Right renal cortex interstitium (tissue), 3 donors: ENCODE results near the gene ANKS6. TPM values are rescaled to one million over a fixed set of nuclear protein-coding genes. Genes with fewer than 3 reads are reported as not detected.

Experiments
- DNase-seq, 3 donors: peaks; one replicate each; pipeline ENCODE4 v3.0.0-alpha.2; 2013; ENCODE audit warnings: low read depth in 3 of 3, low spot score in 2 of 3
- polyA plus RNA-seq, 3 donors: library from polyadenylated mRNA; unstranded; fragments of 120-200 nt; gene quantifications; one replicate each; pipeline ENCODE4 v1.2.1, GENCODE V29; 2013; ENCODE audit not compliant: insufficient read length in 3 of 3

ANKS6 gene
- polyA plus RNA-seq, 3 donors = 21.0 to 22.4 (median 21.9) TPM

DNA sequence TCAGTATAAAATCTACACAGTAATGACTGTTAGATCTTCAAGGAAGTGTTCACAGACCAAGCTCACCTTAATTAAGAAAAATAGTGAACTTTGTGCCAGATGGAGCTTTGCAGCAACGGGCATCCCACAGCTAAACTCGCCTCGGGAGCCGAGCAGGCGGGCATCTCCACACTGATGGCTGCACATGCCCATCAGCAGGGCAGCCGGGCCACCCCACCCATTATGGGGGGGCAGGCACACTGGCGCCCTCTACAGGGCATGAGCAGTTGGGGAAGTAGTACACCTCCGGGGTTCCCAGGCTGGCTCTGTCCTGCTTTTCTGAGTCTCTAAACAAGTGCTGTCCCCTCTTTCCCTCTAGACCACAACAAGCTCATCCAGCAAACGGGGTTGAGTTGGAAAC lies 21.6 kb downstream of the ANKS6 start:
- no peak for DNase-seq

DNA sequence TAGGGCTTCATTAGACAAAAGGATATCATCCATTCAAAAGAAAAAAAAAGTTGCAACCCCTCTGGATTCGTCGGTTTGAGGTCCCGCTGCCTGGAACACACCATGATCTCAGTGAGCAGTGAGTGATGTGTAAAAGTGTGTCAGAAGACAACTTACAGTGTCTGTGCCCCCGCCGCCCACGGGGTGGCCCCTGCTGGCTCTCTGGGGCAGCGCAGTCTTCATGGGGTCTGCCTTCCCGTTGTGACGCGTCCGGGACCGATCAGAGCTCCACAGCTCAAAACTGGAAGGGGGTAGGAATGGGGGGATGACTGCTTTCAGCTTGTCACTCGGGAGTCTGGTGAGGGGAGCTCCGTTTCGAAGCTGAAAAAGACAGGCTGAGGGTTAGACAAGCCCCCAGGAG lies 22.6 kb downstream of the ANKS6 start:
- DNase-seq = no peak

DNA sequence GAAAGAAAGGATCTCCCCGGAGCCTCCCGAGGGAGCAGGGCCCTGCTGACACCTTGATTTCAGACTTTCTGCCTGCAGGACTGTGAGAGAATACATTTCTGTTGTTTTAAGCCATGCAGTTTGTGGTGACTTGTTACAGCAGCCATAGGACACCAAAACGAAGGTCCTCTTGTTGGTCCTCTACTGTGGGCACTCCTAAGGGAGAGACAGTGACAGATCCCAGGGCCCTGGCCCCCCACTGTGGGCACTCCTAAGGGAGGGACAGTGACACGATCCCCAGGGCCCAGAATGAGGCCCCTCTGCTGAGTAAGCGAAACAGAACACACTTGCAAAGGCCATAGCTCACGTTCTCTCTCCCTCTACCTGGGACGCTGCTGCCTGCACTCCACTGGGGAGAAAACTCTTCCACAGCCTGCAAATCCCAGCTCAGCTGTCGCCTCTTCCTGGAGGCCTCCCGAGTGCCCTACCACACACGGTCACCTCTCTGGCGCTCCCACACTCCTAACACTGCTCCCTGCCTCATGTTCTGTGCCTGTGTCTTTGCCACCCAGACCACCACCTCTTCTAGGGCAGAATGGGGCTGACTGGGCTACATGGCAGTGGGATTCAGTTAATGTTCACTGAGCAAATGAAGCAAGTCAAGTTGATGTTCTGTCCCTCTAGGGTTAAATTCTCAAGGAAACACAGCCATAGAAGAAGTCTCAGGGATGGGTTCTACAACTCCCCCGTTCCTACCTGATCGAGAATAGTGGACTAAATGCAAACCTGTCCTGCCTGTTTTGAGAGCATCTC lies 23.8 kb downstream of the ANKS6 start:
- no peak for DNase-seq

DNA sequence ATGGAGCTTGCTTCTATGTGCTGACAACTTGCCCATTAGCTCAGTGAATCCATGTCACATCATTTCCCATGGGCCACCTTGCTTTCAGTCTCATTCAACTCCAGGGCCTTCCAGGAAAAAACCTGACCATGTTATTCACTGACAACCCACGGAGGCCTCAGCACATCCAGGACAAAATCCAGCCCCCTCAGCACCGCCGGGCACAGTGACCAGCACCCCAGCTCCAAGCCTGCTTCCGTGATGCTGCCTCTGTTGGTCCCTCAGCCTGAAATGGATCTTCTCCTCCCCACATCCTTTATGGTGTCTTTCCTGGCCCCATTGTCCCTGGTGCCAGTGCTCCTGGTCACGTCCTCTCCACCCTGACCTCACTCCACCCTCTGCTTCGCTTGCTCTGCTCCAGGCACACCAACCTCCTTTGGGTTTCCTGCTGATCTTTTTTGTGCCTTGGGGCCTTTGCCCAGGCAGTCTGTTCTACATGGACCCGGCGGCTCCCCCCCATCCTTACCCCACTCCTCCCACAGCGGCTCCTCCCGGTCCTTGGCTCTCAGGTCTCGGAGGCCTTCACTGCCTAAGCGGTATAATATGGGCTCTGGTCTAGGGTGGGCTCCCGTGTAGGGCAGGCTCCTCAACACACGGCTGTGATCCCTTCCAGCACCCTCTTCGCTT lies 25.0 kb downstream of the ANKS6 start:
- DNase-seq = no peak

DNA sequence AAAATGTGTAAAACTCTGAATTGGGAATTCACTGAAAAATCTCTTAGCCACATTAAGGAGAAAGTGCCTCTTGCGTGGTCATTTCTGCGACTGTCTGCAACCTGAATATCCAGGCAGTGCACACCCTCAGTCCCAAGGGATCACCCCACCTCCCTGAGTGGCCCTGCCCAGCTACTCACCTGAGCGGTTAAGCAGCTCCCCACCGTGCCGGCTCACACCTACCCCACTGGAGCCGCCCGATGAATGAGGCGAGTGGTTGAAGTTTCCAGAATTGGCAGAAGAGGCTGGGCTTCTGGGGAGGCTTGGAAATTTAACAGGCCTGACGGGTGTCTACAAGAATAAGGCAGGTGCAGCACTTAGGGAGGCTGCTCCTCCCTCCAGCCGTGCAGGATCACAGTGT lies 25.6 kb downstream of the ANKS6 start:
- DNase-seq = no peak

DNA sequence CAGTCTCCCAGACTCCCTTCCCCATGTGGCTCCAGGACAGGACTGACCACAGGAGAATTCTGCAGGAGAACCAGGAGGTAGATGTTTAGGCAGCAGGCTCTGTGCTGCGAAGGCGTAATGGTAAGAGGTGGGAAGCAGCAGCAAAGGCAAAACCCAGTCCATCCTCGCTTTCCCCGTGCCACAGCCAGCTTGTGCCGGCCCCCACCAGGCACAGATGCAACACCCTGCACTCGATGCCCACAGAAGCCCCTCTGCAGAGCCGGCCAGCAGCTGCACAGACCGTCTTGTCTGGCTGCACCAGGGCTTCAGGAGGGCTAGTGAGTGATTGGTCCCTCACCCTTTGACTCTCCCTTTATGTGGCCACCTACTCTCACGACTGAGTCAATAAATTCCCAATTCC lies 28.0 kb downstream of the ANKS6 start:
- no peak for DNase-seq

DNA sequence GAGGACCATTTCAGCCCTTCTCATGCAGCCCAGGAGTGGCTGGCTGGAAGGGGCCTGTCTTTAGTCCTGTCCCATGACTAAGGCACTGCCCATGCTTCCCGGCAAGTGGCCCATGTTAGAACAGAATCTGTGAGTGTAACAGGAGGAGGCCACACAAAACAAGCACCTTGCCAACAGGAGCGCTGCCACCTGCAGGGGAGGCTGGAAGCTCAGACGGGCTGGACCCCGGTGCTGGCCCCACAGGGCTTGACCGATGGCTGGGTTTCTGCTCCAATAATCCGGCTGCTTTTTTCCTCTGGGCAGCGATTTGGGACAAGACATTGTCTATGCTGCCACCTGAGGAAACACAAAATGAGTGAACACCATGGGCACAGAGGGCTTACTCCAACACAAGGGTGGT lies 28.4 kb downstream of the ANKS6 start:
- DNase-seq = no peak

DNA sequence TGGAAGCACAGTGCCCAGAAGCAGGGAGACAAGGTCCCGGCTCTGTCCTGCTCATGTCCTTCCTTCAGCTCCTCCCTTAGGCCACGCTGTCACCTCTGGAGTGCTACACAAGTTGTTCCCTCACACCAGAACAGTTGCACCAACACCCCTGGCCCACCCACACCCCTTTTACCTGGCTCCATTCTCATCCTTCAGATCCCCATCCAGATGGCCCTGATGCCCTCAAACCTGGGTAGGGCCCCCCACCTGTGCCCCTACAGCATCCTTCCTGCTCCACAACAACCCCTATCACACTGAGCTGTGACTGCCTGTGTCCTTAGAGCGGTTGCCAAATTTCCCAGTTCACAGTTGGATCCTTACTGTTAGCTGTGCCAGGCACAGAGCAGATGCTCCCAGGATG lies 29.2 kb downstream of the ANKS6 start:
- DNase-seq = no peak

DNA sequence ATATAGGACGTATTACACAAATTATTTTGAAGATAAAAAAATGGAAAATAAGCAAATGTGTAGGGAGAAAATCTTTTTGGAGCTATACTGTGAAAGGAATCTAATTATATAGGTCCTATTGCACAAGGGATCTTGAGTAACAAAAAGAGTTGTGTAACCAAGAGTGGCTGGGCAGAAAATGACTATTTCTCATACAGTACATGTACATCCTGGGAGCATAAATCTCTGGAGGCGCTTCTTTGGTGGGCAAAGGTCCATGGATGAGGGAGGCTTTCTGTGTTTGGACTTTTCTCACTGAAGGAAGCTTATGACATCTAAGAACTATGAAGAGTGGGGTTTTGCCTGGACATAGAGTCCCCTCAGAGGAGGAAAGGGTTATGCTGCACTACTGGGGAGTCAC lies 29.8 kb downstream of the ANKS6 start:
- DNase-seq = no peak

DNA sequence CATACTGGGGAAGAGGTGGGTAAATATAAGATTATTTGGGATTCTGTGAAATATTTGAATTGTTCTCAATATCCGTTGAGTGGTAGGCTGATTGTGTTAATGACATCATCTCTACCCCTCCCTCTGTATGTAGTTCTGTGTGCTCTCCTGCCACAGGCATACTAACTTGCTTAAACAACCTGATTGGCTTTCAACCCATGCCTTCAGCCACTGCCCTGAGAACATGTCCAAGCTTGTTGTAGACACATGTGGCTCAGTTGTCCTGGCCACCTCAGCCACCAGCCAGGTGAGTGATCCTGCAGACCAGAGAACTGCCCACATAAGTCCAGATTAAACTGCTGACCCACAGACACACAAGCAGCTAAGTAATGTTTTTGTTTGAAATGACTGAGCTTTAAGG lies 31.1 kb downstream of the ANKS6 start:
- DNase-seq = no peak

DNA sequence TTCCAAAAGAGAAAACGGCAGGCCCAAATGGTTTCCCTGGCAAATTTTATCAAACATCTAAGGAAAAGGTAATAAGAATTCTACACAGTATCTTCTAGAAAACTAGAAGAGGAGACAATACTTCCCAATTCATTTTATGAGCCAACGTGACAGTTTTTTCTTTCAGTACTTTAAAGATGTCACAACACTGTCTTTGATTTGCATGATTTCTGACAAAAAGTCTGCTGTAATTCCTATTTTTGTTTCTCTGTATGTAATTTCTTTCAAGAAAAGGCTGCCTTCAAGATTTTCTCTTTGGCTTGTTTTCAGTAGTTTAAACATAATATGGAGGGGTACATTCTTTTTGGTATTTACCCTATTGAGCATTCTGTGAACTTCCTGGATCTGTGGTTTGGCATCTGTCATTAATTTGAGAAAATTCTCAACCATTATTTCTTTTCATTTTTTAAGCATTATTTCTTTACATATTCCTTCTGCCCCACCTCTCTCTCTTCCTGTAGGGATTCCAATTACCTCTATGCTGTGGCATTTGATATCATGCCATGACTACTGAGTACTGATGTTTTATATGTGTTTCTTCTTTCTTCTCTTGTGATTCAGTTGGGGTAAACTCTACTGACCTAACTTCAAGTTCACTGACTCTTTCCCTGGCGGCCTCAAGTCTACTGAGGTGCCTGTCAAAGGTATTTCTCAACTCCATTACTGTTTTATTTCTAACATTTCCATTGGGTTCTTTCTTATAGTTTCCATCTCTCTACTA lies 32.2 kb downstream of the ANKS6 start:
- no peak for DNase-seq

DNA sequence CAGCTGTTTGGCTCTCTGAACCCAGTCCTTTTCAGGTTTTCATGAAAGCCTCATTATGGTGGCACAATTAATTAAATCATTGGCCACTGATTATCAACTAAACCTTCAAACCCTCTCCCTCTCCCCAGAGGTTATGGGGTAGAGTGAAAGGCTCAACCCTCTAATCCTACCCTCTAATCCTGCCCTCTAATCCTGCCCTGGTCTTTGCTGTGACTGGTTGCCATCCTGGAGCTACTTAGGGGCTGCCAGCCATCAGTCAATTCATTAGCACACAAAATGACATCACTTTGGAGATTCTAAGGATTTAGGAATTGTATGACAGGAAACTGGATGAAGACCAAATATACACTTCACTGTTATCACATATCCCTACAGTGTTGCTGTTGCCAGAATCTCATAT lies 36.1 kb downstream of the ANKS6 start:
- DNase-seq = no peak

DNA sequence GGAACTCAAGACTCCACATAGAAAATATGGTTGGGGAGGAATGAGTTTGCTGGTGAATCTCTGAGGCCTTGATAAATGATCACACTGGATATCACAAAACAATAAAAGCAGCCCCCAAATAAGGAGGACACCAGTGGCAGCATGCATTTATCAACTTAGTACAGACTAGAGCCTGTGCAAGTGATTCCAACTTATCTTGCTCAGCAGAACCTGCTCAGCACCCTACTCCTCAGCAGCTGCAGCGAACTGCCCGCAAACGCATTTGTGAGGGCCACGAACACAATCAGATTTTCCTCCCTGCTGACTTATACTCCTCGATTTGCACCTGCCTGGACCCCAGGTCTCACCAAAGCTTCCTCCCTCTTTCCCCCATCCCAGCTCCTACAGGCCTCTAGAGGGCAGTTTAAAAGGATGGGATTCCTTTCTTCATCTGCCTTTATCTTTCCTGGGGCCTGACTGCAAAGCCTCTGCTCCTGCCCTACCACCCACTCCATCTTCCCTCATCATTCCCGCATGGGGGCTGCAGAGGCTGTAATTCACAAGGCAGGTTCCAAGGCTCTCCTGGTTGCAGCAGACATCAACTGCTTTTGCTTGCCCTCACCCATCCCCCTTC lies 41.2 kb downstream of the ANKS6 start:
- no peak for DNase-seq

DNA sequence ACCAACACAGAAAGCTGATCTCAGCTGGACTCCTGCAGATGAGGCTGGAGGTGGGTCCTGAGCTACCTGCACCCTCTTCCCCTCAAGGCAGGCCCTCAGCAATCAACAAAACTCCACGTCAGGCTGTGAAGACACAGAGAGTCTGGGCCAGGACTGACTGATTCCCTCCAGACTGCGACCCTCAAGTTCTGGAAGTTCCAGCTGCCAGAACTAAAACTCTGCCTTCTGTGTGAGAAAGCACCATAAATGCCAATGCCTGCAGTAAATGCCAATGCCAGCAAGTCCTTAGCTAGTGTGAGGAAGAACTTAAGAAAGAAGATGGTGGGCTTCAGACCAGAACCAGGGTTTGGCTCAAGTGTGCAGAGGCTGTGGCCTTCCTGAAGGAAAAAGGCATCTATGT lies 45.1 kb downstream of the ANKS6 start:
- DNase-seq = no peak

DNA sequence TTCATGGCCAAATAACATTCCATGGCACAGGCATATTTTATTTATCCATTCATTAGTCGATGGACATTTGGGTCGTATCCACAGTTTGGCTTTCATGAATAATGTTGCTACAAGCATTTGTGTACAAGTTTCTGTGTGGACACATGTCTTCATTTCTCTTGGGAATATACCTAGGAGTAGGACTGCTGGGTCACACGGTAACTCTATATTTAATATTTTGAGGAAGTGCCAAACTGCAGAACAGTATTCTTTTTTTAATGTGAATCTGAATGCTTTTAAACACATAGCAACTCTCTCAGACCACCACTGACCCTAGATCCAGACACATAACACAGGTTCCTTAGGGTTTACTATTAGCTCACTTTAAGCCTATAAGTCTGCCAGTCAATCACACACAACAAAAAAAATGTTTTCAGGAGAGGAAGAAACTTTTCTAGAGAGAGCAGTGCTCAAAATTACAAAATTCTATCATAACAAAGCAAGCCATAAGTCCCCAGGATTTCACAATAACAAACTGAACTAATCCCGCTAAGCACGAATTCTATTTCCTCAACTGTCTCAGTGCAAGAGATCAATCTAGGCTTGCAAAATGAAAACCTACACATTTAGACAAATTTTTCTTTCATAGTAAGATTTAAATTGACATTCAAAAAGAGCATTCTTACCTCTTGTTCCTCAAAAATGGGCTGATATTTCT lies 45.8 kb downstream of the ANKS6 start:
- no peak for DNase-seq

DNA sequence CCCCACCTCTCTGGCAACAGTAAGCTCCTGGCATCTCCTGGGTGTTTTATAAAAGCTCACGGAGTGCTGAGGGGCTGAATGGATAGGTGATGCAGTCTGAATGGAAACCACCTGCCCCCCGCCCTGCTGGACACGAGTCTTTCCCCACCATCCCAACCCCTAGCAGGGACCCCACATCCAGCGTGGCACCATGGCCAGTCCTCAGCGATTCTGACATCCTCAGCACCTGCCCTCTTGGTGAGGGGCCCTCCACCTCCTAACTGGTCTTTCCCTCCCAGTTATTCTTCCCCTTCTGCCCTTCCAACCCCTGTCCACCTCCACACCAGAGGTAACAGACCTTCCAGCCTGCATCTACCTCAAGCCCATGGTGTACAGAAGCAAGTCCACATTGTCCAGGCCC lies 48.9 kb downstream of the ANKS6 start:
- no peak for DNase-seq

DNA sequence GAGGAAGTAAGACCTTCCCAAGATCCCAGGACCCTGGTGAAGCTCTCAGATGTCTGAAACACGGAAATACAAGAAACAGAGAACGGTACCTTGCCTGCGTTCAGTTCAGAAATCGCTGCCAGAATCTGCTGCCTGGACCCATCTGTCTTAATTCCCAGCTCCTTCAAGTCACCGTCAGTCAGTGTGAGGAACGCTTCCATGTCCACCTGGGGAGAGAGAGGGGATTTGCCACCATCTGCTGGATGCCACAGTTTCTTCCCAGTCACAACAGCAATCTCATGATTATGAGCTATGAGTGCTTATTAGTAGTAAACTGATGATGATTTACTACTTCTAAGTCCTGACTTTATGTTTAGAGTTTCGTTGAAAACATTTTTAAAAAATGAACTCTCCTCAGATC lies 50.9 kb downstream of the ANKS6 start:
- no peak for DNase-seq

DNA sequence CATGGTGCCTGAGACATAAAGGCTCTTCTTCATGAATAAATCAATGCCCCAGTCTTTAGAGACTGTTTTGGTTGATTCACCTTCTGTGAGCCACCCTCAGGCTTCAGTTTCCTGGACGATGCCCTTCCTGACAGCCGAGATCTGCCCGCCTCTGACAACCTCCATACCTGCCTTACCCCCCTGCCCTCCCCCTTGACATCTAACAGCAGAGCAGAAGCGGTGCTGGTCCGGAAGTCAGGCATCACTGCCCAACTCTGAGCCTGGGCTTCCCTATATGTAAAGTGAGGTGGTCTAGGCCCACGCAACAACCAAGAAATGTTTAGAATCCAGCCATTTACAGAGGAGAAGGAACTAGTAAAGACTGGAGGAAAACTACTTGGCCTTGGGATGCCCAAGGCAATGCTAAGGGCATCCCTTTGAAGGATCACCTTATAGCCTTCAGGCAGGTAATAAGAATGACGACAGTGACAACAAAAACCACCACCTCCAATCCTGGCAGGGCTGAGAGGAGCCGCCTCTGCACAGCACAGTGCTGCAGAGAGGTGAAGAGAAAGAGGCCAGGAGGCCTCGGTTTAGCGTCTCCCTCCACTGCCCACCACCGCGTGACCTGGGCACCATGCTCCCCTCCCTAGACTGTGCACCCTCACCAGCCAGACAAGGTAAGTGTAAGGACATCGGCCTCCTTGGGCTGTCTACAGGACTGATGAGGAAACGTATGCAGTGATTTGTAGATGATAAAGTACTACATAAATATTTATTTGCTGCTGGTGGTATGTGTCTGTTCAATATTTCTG lies 52.3 kb downstream of the ANKS6 start:
- no peak for DNase-seq

DNA sequence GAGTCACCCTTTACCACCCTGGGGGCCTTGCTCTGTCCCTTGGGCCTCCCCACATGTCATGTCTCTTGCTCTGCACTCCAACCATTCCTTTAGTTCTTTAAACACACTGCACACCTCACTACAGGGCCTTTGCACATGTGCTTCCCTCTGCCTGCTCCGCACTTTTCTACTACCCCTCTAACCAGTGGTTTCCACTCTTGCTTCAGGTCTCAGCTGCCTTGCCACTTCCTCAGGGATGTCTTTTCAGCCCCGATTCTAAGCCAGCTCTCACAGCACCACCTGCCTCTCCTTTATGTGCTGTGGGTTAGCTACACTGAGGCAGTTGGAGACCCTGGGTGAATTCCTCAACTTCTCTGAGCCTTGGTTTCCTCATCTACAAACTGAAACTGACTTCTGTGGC lies 53.0 kb downstream of the ANKS6 start:
- DNase-seq = no peak
